Activated CD4-positive, alpha-beta T cell treated with anti-CD3 and anti-CD28 coated beads, Interleukin-2, amount 50 U/mL, for 24 hours (primary cell): ENCODE results near the gene GTF2IRD1.
"Not testable (repeated sequence)": the region's sequence is repeated elsewhere in the genome, so short reads cannot be mapped to it uniquely, and the experiment has no call there.

Experiments used
- DNase-seq, 2 donors: peaks; one replicate each; pipeline ENCODE4 v3.0.0-alpha.2; 2020; ENCODE audit warnings: low read depth in 1 of 2, low spot score in 1 of 2

The GTF2IRD1 gene

GRCh38 chr7:74467876-74468275 is 14.2 kb downstream of the GTF2IRD1 start:
- no peak for DNase-seq

DNA sequence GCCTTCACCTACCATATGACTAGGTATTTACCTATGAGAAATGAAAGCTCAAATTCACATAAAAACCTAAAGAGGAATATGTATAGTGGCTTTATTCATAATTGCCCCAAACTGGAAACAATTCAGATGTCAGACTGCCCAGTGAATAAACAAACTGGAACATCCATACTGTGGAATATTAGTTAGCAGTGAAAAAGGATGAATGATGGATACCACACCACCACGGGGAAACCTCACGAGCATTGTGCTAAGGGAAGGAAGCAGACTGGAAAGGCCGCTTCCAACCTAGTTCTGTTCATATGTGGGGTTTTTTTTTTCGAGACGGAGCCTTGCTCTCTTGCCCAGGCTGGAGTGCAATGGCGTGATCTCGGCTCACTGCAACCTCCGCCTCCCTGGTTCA is 16.8 kb downstream of the GTF2IRD1 start:
- DNase-seq = no peak

GRCh38 chr7:74473116-74473515 is 19.4 kb downstream of the GTF2IRD1 start:
- DNase-seq = no peak

DNA sequence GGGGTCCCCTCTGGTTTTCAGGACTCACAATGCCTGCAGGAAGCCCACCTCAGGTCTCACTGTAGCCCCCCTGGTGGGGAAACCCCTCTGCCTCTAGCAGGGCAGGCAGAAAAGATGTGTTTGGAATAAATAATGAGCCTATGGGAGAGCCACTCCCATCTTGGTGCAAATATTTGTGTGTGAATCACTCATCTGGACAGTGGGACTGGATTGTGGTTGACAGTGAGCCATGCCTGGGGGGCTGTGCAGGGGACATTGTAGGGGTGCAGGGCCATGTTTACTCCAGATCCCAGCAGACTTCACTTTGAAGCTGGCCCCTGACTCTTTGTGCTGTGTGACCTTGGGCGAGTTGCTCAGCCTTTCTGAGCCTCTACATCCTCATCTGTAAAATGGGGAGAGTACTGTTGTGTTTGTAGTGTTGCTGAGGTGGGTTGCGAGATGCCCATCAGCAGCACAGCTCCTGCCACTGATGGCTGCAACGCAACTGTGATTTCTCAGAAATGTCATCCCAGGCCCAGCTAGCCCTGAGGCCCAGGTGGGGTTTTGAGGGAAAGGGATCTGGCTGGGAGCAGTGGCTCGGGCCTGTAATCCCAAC is 20.7 kb downstream of the GTF2IRD1 start:
- DNase-seq = no peak

DNA sequence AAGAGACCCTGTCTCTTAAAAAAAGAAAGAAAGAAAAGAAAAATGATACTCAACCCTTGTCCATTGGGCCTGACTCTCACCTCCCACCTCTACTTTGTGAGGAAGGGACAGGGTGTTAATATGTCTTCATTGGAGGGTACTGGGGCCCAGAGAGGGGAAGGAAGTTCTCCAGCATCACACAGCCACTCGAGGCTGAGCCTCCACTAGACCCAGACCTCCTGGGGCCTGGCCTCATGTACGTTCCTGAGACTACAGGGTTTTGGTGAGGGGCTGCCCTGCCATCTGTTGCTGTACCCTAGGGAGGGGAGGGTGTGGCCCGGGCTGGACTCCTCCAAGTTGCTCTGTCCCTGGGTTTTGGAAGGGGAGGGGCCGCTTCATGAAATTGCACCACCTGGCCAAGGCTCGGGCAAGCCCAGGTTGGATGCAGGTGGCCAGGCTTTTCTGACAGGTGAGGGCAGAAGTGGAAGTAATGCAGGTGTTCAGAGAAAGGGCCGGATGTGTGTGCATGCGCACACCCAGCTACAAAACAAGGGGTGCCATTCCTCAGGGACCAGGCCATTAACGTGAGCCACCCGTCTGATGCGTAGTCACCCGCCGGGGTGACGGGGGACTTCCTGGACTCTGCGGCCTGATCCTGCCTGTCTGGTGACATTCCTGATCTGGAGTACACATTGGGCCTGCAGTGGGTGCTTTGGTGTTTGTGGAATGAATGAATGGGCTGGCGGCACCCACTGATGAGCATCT is 21.7 kb downstream of the GTF2IRD1 start:
- no peak for DNase-seq

GRCh38 chr7:74475987-74476350 is 22.3 kb downstream of the GTF2IRD1 start:
- DNase-seq = no peak

GRCh38 chr7:74476626-74477025 is 22.9 kb downstream of the GTF2IRD1 start:
- no peak for DNase-seq

GRCh38 chr7:74478671-74479065 is 25.0 kb downstream of the GTF2IRD1 start:
- no peak for DNase-seq

- DNase-seq = no peak
Observed at GRCh38 chr7:74479066-74479781, 25.5 kb downstream of the GTF2IRD1 start.

GRCh38 chr7:74479961-74480829 is 26.5 kb downstream of the GTF2IRD1 start:
- no peak for DNase-seq

- no peak for DNase-seq
Observed at GRCh38 chr7:74480861-74481417, 27.2 kb downstream of the GTF2IRD1 start.

- DNase-seq = no peak
Observed at GRCh38 chr7:74481458-74482196, 27.9 kb downstream of the GTF2IRD1 start.

- no peak for DNase-seq
Observed at GRCh38 chr7:74482197-74482467, 28.4 kb downstream of the GTF2IRD1 start.

- DNase-seq = no peak
Observed at GRCh38 chr7:74482629-74483401, 29.1 kb downstream of the GTF2IRD1 start.

DNA sequence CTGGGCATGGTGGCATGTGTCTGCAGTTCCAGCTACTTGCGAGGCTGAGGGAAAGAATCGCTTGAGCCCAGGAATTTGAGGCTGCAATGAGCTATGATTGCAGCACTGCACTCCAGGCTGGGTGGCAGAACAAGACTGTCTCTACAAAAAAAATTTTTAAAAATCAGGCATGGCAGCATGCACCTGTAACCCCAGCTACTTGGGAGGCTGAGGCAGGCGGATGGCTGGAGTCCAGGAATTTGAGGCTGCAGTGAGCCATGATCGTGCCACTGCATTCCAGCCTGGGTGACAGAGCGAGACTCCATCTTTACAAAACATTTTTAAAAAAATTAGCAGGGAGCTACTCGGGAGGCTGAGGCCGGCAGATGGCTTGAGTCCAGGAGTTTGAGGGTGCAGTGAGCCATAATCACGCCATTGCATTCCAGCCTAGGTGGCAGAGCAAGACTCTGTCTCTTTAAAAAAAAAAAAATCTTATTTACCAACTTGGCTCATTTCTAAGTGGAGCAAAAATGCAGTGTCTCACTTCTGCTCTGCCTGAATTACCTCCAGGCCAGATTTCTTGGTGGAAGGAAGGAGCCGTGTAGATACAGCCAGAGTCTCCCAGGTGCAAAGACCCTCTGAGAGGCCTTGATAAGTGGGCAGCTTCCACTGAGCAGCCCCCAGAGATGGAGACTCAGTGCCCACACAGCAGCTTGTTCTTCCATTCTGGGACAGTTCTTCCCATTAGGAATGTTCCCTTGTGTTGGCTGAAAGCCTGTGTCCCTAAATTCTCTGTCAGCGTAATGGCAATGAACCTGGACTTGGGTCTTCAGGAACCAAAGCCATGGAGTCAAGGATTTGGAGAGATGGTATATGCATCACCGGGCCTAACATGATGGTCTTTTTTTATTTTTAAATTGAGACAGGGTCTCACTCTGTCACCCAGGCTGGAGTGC is 30.0 kb downstream of the GTF2IRD1 start:
- DNase-seq = no peak

- DNase-seq = no peak
Observed at GRCh38 chr7:74485611-74486010, 31.9 kb downstream of the GTF2IRD1 start.

DNA sequence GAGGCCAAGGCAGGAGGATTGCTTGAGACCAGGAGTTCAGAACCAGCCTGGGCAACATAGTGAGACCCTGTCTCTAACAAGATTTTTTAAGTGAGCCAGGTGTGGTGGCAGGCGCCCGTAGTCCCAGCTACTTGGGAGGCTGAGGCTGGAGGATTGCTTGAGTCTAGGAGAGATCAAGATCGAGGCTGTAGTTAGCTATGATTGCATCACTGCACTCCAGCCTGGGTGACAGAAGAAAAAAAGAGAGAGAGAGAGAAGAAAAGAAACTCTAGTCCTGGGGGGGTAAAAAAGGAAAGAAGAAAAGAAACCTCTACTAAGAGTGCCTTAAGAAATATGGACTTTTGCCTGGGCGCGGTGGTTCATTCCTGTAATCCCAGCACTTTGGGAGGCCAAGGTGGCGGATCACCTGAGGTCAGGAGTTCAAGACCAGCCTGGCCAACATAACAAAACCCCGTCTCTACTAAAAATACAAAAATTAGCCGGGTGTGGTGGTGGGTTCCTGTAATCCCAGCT is 34.9 kb downstream of the GTF2IRD1 start:
- DNase-seq = not testable (repeated sequence)
